GM18499 (cell line): ENCODE measurements around the gene TCHP.
A peak's percentile ranks its signal among the peaks of the same experiment; 100 is the strongest.
"Not testable (repeated sequence)": the region's sequence is repeated elsewhere in the genome, so short reads cannot be mapped to it uniquely, and the experiment has no call there.

Source experiments
- ATAC-seq: cut with Tn5 transposase; IDR thresholded peaks from one replicate; pipeline ENCODE4 v1.9.1; 2021; ENCODE audit warnings: moderate number of reproducible peaks; ENCODE audit not compliant: insufficient read depth, unreplicated experiment

The TCHP gene

GRCh38 chr12:109878749-109879148, 21.3 kb upstream of the TCHP start:
- no peak for ATAC-seq

DNA sequence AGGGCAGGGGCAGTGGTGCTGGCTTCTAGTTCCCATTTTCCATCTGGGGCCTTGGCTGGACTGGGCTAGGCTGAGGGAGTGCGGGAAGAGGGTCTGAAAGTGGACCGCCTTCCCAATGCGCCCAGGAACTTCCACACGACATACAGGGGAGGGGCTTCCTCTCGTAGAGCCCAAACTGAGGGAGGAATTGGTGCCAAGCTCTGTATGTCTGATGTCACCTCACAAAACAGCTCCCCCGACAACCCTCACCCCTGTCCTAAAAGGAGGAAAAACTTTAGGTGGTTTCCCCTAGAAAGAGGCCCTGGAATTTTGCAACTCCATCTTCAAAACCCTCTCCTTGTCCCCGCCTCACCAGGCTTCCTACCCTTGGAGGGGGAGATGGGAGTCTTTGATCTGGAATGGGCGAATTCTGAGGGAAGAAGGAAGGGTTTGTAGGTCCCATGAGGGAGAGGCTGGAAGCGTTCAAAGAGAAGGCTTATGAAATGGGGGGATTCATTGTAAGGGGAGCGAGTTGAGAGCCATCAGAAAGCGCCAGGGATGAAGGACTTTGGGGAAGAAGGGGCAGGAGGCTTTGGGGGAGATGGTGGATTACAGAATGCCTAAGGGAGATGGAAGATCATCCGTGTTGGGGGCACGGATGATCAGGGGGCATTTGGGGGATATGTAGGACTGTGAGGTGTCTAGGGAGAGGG, 20.6 kb upstream of the TCHP start:
- no peak for ATAC-seq

GRCh38 chr12:109880043-109880931, 19.8 kb upstream of the TCHP start, which contains the start of gene GLTP:
Gene GLTP (minus strand): TSS chr12:109880541. CDS start chr12:109880374, 167 bp downstream.
- peak; percentile 51 for ATAC-seq

DNA sequence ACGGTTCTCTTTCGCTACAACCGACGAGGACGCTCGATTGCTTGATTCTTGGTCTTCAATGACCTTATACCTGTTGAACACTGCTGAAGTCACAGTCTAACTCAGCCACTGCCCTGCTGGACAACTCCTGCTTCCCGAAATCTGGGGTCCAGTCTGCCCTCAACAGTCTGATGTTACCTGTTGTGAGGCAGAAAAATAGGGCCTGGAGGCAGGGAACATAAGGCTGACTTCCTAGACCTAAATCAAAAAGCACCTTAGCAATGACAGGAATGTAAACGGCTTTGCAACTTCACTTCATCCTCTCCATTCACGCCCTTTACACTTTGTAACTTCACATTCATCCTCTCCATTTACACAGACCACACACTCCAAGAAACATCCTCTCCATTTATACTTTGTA, 19.1 kb upstream of the TCHP start:
- no peak for ATAC-seq

- ATAC-seq = no peak
These were observed 18.3 kb upstream of the TCHP start for GRCh38 chr12:109881752-109882151.

- ATAC-seq = no peak
These were observed 16.6 kb upstream of the TCHP start for GRCh38 chr12:109883461-109883860.

- ATAC-seq = no peak
These were observed 14.5 kb upstream of the TCHP start for GRCh38 chr12:109885616-109886015.

DNA sequence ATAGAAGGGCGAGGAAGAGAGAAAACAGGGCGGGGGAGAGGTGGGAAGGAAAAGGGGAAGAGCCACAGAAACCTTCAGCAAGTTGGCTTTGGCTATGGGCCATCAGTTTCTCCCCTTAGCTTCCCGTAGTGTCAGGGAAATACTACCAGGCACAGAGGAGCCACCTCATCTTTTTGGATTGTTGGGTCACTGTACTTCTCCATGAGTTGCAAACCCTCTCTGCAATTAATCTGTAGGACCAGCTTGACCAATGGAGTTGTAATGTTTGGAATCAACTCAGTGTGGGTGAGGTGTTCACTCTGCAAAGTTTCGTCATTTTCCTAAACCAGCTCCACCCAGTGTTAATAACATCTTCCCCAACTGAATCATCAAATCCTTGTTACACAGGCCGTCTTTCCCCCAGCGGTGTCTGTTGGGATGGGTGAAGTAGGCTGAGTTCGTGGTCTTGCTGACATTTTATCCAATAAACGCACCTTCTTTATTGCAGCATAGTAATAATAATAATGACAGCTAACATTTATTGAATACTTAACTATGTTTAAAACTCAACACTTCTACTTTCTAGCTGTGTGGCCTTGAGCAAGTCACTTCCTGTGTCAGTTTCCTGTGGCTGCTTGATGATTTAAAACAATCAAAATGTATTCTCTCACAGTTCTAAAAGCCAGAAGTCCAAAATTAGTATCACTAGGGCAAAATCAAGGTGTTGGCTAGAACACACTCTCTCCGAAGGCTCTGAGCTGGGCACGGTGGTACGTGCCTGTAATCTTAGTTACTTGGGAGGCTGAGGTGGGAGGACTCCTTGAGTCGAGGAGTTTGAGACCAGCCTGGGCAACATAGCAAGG, 11.7 kb upstream of the TCHP start:
- ATAC-seq = no peak

- no peak for ATAC-seq
These were observed 9.4 kb upstream of the TCHP start for GRCh38 chr12:109890620-109891170.

DNA sequence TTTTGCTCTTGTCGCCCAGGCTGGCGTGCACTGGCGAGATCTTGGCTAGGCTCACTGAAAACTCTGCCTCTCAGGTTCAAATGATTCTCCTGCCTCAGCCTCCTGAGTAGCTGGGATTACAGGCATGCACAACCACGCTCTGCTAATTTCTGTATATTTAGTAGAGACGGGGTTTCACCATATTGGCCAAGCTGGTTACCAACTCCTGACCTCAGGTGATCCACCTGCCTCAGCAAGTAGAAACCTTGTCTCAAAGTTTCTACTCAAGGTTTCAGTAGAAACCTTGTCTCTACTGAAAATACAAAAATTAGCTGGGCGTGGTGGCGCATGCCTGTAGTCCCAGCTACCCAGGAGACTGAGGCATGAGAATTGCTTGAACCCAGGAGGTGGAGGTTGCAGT, 8.3 kb upstream of the TCHP start:
- ATAC-seq = not testable (repeated sequence)

- no peak for ATAC-seq
These were observed 7.8 kb upstream of the TCHP start for GRCh38 chr12:109892165-109892715.

GRCh38 chr12:109892748-109893147, 7.3 kb upstream of the TCHP start:
- ATAC-seq = no peak

- ATAC-seq = no peak
These were observed 6.6 kb upstream of the TCHP start for GRCh38 chr12:109893261-109893995.

DNA sequence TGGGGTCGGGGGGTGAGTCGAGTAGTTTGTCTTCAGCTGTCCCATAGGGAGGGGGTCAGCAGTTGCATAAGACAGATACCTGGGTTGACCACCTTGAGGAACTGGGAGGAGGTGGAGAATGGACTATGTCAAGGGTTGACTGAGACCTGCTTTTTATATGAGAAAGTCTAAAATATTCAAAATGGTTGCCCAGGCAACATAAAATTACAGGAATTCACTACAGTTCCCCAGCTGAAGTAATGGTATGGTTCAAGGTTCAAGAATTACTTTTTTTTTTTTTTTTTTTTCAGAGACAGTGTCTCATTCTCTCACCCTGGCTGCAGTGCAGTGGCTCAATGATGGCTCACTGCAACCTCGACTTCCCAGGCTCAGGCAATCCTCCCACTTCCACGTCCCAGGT, 5.1 kb upstream of the TCHP start:
- no peak for ATAC-seq

DNA sequence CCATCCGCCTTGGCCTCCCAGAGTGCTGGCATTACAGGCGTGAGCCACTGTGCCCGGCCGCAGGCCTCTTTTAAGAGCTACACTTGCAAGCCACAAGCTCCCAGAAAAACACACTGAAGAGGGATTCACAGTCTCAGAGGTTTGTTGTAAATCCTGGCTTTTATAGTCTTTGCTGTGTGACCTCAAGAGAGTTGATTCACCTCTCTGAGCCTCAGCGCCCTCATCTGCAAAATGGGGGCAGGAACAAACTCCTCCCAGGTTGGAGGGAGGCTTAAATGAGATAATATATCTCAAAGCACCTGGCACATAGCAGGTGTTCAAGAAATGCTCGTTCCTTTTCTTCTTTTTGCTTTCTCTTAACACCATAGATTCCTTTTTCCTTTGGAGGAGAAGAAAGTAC, 3.9 kb upstream of the TCHP start:
- no peak for ATAC-seq

DNA sequence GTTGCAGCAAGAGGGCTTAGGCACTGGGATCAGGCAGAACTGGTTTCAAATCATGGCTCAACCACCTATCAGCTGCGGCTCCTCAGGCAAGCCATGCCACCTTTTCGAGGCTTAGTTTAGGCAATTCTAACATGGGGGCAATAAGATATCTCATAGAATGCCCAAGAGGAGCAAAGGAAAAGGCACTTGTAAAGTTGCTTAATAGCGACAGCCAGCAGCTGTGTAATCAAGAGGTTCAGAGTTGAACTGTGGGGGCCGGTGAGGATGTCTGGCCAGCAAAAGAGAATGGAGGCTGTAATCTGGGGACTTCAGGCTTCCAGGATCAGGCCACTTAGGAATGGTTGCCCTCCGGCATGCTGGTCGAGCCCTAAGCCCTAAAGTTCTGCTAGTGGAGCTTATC, 3.0 kb upstream of the TCHP start:
- no peak for ATAC-seq

- ATAC-seq = not testable (repeated sequence)
These were observed 729 bp upstream of the TCHP start for GRCh38 chr12:109899345-109899744.

DNA sequence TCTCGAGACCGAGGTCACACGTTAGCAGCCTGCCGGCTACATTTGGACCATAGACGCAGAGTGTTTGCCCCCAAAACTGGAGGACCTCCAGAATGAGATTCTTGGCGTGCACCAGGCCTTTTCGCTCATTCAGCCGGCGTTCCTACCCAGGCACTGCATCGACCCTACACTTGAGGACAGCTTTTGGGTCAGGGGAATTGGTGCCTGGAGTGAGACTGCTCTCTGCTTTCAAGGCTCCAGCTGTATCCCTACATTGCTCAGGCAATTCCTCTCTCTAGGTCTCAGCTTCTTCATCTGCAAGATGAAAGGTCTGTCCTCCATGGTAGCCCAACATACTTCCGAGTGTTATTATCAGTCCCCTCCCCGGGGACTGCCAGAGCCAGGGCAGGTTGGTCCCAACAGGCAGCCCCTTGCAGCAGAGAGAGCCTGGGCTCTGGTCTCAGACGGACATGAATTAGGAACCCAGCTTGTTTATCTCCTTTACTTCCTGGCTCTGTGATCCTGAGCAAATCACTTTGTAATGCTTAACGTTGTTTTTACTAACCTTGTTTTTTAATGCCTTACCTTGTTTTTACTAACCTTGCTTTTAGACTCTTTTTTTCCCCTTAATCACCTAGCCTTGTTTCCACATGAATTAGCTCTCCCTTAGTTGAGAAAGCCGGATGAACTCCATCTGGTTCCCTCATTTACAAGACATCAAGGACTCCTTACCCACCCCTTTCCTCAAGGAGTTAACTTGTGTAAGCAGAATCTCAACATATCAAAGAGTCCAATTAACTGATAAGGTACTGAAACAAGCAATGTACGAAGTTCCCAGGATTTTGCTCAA, 892 bp downstream of the TCHP start:
- ATAC-seq = no peak
